ENCODE measurements around the gene TRIM54. TPM values are rescaled to one million over a fixed set of nuclear protein-coding genes. Genes with fewer than 3 reads are reported as not detected.

The TRIM54 gene
- total and polyA plus RNA-seq, 9 of the 15 experiments (the other 6 are each of a cell fraction or from before 2014, with no cell fraction given): not detected

DNA sequence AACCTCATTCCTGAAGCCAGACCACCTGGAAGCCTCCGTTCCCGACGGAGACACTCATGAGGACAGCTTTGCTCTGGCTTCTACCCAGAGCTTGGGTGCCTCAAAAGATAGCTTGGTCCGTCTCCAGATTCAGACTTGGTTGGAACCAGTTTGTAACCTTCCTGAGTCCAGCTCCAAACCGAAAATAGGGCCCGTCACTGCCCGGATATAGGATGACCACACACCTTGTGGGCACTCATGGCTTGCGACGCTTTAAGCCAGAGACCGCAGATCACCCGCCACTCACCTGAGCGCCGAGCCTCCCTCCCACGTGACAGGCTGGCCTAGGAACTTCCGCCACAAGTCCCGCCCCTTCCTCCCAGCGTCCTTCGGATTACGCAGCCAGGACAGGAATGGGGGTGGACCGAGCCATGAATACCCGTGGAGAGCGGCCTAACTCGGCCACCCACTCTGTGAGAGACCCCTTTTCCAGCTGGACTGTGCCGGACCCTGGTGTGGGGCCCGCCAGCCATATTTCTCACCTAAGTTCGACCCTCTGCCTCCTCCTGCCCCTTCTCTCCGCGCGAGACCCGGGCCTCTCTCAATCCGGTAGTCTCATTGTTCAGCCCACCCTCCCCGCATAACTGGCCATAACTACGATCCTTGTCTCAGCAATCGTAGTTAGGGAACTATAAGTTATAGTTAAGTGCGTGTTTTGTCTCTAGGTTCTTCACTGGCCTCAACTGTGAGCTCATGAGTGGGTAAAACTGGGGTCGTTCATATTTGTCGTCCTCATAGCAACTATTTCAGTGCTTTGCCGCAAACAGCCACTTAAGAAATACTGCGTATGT lies 40.8 kb downstream of the TRIM54 start, which contains the start of gene MPV17 (continued):
- TF ChIP-seq MYC (IDR thresholded peaks at IDR 0.05; ENCODE audit: low read depth, low read length) (peak; percentile 90), MYC (CRISPR knock-in tag; IDR thresholded peaks at IDR 0.05; ENCODE audit: borderline replicate concordance, low read depth) (peak; percentile 59; the same call in 1 of the 2 replicates), TARDBP (IDR thresholded peaks at IDR 0.05) (no peak), TSC22D4 (tag; IDR thresholded peaks at IDR 0.05) (no peak), CHD4 (IDR thresholded peaks at IDR 0.05; ENCODE audit: insufficient read depth, insufficient replicate concordance, low read depth, low read length, poor library complexity, severe bottlenecking) (no peak), CREM (IDR thresholded peaks at IDR 0.05; ENCODE audit: low read depth) (peak; percentile 89), ATF1 (CRISPR knock-in tag; IDR thresholded peaks at IDR 0.05) (no peak), ATF1 (tag; IDR thresholded peaks at IDR 0.05) (peak; percentile 77), ZFP1 (CRISPR knock-in tag; IDR thresholded peaks at IDR 0.05) (no peak), ZNF561 (CRISPR knock-in tag; conservative IDR thresholded peaks at IDR 0.05) (0 out of 2 replicates have a peak, but pooled peaks have one; percentile 49), SRSF3 (IDR thresholded peaks at IDR 0.05; ENCODE audit: insufficient read depth, low read length) (no peak), JUNB (CRISPR knock-in tag; conservative IDR thresholded peaks at IDR 0.05) (no peak), PTTG1 (tag; IDR thresholded peaks at IDR 0.05; ENCODE audit: low read depth) (no peak), HDAC2 (IDR thresholded peaks at IDR 0.05) (peak; percentile 85; the same call in 1 of the 2 replicates), DACH1 (IDR thresholded peaks at IDR 0.05; ENCODE audit: partially characterized antibody) (peak; percentile 2), ZNF445 (CRISPR knock-in tag; IDR thresholded peaks at IDR 0.05; ENCODE audit: low read depth) (no peak), ZNF165 (CRISPR knock-in tag; IDR thresholded peaks at IDR 0.05; ENCODE audit: borderline replicate concordance) (no peak), ZNF134 (CRISPR knock-in tag; conservative IDR thresholded peaks at IDR 0.05) (no peak), ZNF12 (CRISPR knock-in tag; IDR thresholded peaks at IDR 0.05) (no peak), SPI1 (IDR thresholded peaks at IDR 0.05; ENCODE audit: borderline replicate concordance, low read depth, low read length) (peak; percentile 62; the same call in 1 of the 2 replicates), ZNF668 (CRISPR knock-in tag; IDR thresholded peaks at IDR 0.05) (no peak)
- TF ChIP-seq, protein P1, sequence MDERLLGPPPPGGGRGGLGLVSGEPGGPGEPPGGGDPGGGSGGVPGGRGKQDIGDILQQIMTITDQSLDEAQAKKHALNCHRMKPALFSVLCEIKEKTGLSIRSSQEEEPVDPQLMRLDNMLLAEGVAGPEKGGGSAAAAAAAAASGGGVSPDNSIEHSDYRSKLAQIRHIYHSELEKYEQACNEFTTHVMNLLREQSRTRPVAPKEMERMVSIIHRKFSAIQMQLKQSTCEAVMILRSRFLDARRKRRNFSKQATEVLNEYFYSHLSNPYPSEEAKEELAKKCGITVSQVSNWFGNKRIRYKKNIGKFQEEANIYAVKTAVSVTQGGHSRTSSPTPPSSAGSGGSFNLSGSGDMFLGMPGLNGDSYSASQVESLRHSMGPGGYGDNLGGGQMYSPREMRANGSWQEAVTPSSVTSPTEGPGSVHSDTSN (CRISPR knock-in tag; IDR thresholded peaks at IDR 0.05; ENCODE audit: low read depth): peak; percentile 55
- TF ChIP-seq, protein P1 (tag; conservative IDR thresholded peaks at IDR 0.05; ENCODE audit: low read depth): peak; percentile 71
- TF ChIP-seq, protein P2, sequence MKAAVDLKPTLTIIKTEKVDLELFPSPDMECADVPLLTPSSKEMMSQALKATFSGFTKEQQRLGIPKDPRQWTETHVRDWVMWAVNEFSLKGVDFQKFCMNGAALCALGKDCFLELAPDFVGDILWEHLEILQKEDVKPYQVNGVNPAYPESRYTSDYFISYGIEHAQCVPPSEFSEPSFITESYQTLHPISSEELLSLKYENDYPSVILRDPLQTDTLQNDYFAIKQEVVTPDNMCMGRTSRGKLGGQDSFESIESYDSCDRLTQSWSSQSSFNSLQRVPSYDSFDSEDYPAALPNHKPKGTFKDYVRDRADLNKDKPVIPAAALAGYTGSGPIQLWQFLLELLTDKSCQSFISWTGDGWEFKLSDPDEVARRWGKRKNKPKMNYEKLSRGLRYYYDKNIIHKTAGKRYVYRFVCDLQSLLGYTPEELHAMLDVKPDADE (conservative IDR thresholded peaks at IDR 0.05; ENCODE audit: control insufficient read depth, low read depth, low read length): no peak
- TF ChIP-seq, protein P3, sequence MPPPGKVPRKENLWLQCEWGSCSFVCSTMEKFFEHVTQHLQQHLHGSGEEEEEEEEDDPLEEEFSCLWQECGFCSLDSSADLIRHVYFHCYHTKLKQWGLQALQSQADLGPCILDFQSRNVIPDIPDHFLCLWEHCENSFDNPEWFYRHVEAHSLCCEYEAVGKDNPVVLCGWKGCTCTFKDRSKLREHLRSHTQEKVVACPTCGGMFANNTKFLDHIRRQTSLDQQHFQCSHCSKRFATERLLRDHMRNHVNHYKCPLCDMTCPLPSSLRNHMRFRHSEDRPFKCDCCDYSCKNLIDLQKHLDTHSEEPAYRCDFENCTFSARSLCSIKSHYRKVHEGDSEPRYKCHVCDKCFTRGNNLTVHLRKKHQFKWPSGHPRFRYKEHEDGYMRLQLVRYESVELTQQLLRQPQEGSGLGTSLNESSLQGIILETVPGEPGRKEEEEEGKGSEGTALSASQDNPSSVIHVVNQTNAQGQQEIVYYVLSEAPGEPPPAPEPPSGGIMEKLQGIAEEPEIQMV (tag; conservative IDR thresholded peaks at IDR 0.05; ENCODE audit: low read depth): no peak
